Ovary (tissue), 9 donors: ENCODE measurements around the gene TMEM178A. TPM values are rescaled to one million over a fixed set of nuclear protein-coding genes. Genes with fewer than 3 reads are reported as not detected.

Experiments used
- DNase-seq, 5 donors: peaks; one replicate each; pipeline ENCODE4 v3.0.0-alpha.2; 2019 to 2020
- H3K27ac ChIP-seq, 2 donors: fragments of 200-600 bp; one replicate each; pipeline versions ENCODE4 v1.5.1 to v1.8.0; 2019 to 2022
- H3K27me3 ChIP-seq: fragments of 200-600 bp; one replicate; pipeline ENCODE4 v1.8.0; 2022
- H3K36me3 ChIP-seq: fragments of 200-600 bp; sonication (generic); one replicate; pipeline ENCODE4 v1.5.1; 2019
- H3K4me1 ChIP-seq: one replicate; pipeline ENCODE4 v1.8.1; 2013; ENCODE audit warnings: mild to moderate bottlenecking, moderate library complexity; ENCODE audit not compliant: insufficient read depth
- H3K4me3 ChIP-seq: fragments of 200-600 bp; sonication (generic); one replicate; pipeline ENCODE4 v1.5.1; 2017
- H3K9me3 ChIP-seq, 2 donors: fragments of 200-600 bp in 1 of 2; sonication (generic) in 1 of 2; one replicate each; pipeline versions ENCODE4 v1.5.1 to v1.8.1; 2013 to 2019; ENCODE audit warnings: mild to moderate bottlenecking in 1 of 2, moderate library complexity in 1 of 2
- EP300 ChIP-seq: sonication (generic); formaldehyde crosslinking; IDR thresholded peaks from one replicate; pipeline ENCODE4 v1.6.1; 2017; ENCODE audit warnings: antibody characterized with exemption
- POLR2A ChIP-seq: fragments of 450-650 bp; IDR thresholded peaks from one replicate; pipeline ENCODE4 v1.6.1; 2017; ENCODE audit warnings: antibody characterized with exemption, mild to moderate bottlenecking, moderate library complexity
- WGBS, 3 donors: extraction: QIAGEN DNeasy Blood & Tissue Kit in 1 of 3; methylation state at CpG; one replicate each; pipeline versions ENCODE4 v1.1.5 to v1.1.7; 2013 to 2017; 5-methylcytosine and 5-hydroxymethylcytosine counted together
- intact Hi-C, 4 donors: fragments of 100-400 bp; cut with DNase I; formaldehyde crosslinking; loops; one replicate each; pipeline versions ENCODE4 v1.11.0 to v1.15.1; 2022 to 2023
- polyA plus RNA-seq, 2 donors: library from polyadenylated mRNA; stranded (reverse); fragments of 200-250 nt in 1 of 2; fragments of 350-450 nt in 1 of 2; fragmentation: Illumina TruSeq in 1 of 2; extraction: RNeasy Lipid Tissue Mini Kit (QIAGEN cat#74804) in 1 of 2; gene quantifications; one replicate each; pipeline ENCODE4 v1.2.3, GENCODE V29; 2013 to 2014
- total RNA-seq, 7 donors: library from RNA; depleted of rRNA in 2 of 7; stranded (reverse); fragments of >200 nt in 2 of 7; fragmentation: NEBNext Ultra II Directional in 3 of 7; extraction: Animal tissue kit (Norgen Biotek cat#: 25700) in 3 of 7; gene quantifications; one replicate each; pipeline versions ENCODE4 v1.1.0 to v1.2.4, GENCODE V29; 2016 to 2023
- TF ChIP-seq, protein P1 (sequence below), 3 donors: fragments of 450-650 bp in 2 of 3; fragments of 200-600 bp in 1 of 3; IDR thresholded peaks; one replicate each; pipeline versions ENCODE4 v1.5.1 to v1.8.0; 2016 to 2022; ENCODE audit warnings: antibody characterized with exemption in 3 of 3, mild to moderate bottlenecking in 1 of 3
- donor health status: DM: no; HTN: no; CAD: no; lungs with moderate emphysema.
- donor health status: DM: no; HTN: no; CAD: no.
- donor health status: Bipolar disorder and iron deficiency.
- donor health status: DM: yes; HTN: yes; CAD: no.
- donor health status: DM: no; HTN: no; CAD: no.
- donor health status: DM: yes; HTN: yes; CAD: no.

The TMEM178A gene
- total and polyA plus RNA-seq, 9 donors = 1.7 to 7.0 (median 2.6) TPM

DNA sequence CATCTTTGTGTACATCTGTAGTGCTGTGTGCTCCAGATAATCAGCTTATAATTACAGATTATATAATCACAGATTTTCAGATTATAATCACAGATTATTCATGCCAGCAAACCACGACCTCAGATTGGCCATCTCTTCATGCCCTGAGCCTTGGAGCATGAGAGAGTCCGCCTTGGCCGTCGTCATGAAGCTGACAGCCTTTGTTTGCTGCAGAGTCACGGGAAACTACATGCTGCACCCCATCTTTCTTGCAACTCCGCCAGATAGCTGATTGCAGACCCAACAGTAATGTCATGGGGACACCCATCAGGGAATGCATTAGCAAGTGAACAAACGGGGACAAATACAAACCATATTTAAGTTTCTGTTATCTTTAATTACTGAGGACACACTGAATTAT lies 7.3 kb downstream of the TMEM178A start:
- 70 to 78% (median 74%) methylated on average over 7 of the region's 7 CpGs for WGBS, 3 donors
- H3K9me3 ChIP-seq = no peaks in the 10 kb centered on the region
- no peak for DNase-seq
- intact Hi-C loops = no loop called here
- no peak for TF ChIP-seq POLR2A
- no peak for TF ChIP-seq EP300
- TF ChIP-seq, protein P1, sequence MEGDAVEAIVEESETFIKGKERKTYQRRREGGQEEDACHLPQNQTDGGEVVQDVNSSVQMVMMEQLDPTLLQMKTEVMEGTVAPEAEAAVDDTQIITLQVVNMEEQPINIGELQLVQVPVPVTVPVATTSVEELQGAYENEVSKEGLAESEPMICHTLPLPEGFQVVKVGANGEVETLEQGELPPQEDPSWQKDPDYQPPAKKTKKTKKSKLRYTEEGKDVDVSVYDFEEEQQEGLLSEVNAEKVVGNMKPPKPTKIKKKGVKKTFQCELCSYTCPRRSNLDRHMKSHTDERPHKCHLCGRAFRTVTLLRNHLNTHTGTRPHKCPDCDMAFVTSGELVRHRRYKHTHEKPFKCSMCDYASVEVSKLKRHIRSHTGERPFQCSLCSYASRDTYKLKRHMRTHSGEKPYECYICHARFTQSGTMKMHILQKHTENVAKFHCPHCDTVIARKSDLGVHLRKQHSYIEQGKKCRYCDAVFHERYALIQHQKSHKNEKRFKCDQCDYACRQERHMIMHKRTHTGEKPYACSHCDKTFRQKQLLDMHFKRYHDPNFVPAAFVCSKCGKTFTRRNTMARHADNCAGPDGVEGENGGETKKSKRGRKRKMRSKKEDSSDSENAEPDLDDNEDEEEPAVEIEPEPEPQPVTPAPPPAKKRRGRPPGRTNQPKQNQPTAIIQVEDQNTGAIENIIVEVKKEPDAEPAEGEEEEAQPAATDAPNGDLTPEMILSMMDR (IDR thresholded peaks at IDR 0.05) = no peak
- no peak overlapping the region for H3K27ac ChIP-seq
- H3K36me3 ChIP-seq = no peaks in the 10 kb centered on the region
- H3K27me3 ChIP-seq = no peaks in the 10 kb centered on the region
- no peak overlapping the region for H3K4me3 ChIP-seq
- no peaks in the 10 kb centered on the region for H3K4me1 ChIP-seq

DNA sequence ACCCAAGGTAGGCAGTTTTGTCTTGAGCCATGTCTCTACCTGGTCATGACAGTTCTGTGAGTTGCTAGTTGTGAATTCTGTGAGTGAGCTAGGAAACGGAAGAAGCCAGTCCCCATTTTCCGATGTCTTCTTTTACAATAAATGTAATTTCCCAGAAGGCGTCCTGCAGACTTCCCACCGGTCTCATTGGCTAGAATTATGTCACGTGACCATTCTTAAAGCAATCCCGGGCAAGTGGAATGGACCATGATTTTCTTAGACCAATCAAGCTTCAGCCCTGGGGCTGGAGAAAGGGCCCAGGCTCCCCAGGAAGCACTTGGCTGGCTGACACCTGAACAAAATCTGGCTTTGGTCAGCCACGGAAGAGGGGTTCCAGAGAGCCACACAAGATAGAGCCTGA lies 10.6 kb downstream of the TMEM178A start:
- no peak for DNase-seq
- intact Hi-C loops = no loop called here
- H3K36me3 ChIP-seq = no peaks in the 10 kb centered on the region
- no peaks in the 10 kb centered on the region for H3K4me1 ChIP-seq
- no peak overlapping the region for H3K27ac ChIP-seq
- H3K4me3 ChIP-seq = no peak overlapping the region
- 94 to 98% (median 94%) methylated on average over 7 of the region's 7 CpGs for WGBS, 3 donors
- no peaks in the 10 kb centered on the region for H3K27me3 ChIP-seq
- H3K9me3 ChIP-seq = no peaks in the 10 kb centered on the region
- TF ChIP-seq, protein P1 (IDR thresholded peaks at IDR 0.05) = no peak
- TF ChIP-seq POLR2A (no peak), EP300 (no peak)

DNA sequence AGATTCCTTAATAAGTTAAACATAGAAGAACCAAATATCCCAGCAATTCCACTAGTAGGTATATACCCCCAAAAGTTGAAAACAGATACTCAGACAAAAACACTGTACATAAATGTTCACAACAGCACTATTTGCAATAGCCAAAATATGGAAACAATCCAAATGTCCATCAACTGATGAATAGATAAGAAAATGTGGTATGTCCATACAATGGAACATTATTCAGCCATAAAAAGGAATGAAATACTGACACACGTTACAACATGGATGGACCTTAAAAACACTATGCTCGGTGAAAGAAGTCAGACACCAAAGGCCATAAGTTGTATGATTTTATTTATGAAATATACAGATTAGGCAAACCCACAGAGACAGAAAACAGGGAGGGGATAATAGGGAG lies 12.5 kb downstream of the TMEM178A start:
- no peak for TF ChIP-seq EP300
- TF ChIP-seq POLR2A = no peak
- TF ChIP-seq, protein P1 (IDR thresholded peaks at IDR 0.05) = no peak
- DNase-seq = no peak
- Histone ChIP-seq H3K9me3 (no peaks in the 10 kb centered on the region), H3K36me3 (no peaks in the 10 kb centered on the region), H3K27ac (no peak overlapping the region), H3K4me1 (no peaks in the 10 kb centered on the region), H3K27me3 (no peaks in the 10 kb centered on the region), H3K4me3 (no peak overlapping the region)
- intact Hi-C loops = no loop called here
- 96 to 100% (median 97%) methylated on average over 2 of the region's 2 CpGs for WGBS, 3 donors

DNA sequence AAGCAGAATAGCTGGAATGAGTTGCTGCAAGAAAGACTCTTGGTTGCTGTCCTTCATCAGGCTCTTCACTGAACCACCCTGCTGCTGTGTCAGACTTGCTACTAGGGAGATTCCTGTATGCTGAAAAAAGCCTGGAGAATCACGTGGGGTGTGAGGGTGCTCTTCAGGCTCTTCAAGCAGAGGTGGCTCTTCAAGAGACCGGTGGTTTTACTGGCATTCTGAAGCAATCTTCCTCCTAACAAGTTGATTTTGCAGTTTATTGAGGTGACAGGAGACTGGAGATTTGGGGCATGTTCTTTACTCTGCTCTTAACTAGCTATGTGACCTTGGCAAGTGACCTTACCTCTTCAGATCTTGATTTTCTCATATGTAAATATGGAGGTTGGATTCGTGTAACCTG lies 14.1 kb downstream of the TMEM178A start:
- Histone ChIP-seq H3K27ac (no peak overlapping the region), H3K4me3 (no peak overlapping the region), H3K27me3 (no peaks in the 10 kb centered on the region), H3K9me3 (no peaks in the 10 kb centered on the region), H3K36me3 (no peaks in the 10 kb centered on the region), H3K4me1 (no peaks in the 10 kb centered on the region)
- DNase-seq = no peak
- intact Hi-C loops = no loop called here
- 68 to 77% (median 72%) methylated on average over 3 of the region's 3 CpGs for WGBS, 3 donors
- TF ChIP-seq POLR2A (no peak), EP300 (no peak)
- TF ChIP-seq, protein P1 (IDR thresholded peaks at IDR 0.05) = no peak
